ENCODE results near the gene TOX2. TPM values are rescaled to one million over a fixed set of nuclear protein-coding genes. Genes with fewer than 3 reads are reported as not detected.

Gene TOX2
- total RNA-seq, 2 experiments from 2014 or later = 1.8 to 1.9 TPM

GRCh38 chr20:43959079-43959919 is 44.6 kb downstream of the TOX2 start:
- Mint-ChIP-seq H3K36me3 (peaks cover 19% of the 10 kb centered on the region), H3K27ac (peak overlapping the region; percentile 25), H3K4me1 (peaks cover 44% of the 10 kb centered on the region), H3K9me3 (ENCODE audit: low read depth) (peaks cover 8% of the 10 kb centered on the region), H3K4me3 (no peak overlapping the region), H3K27me3 (peaks cover 64% of the 10 kb centered on the region)
- ATAC-seq (no peak), DNase-seq (no peak)
- CTCF ChIA-PET = interaction anchor here (1.0 to 1.1 kb wide), 3 partner anchors 13 to 231 kb away, joined by 3 to 4 read pairs (median 3); no protein-coding TSS in a partner anchor

- ATAC-seq = no peak
- Mint-ChIP-seq H3K27me3 (peaks cover 65% of the 10 kb centered on the region), H3K4me3 (no peak overlapping the region), H3K4me1 (peaks cover 41% of the 10 kb centered on the region), H3K27ac (no peak overlapping the region), H3K36me3 (peaks cover 19% of the 10 kb centered on the region), H3K9me3 (ENCODE audit: low read depth) (peaks cover 8% of the 10 kb centered on the region)
- CTCF ChIA-PET = interaction anchor here (0.6 to 1.3 kb wide), 5 partner anchors 13 to 230 kb away, joined by 3 to 4 read pairs (median 3); no protein-coding TSS in a partner anchor
- DNase-seq = no peak
Observed at GRCh38 chr20:43959920-43960227, 45.2 kb downstream of the TOX2 start.

- ATAC-seq (no peak), DNase-seq (no peak)
- Mint-ChIP-seq H3K9me3 (ENCODE audit: low read depth) (peaks cover 8% of the 10 kb centered on the region), H3K36me3 (peaks cover 19% of the 10 kb centered on the region), H3K27ac (no peak overlapping the region), H3K27me3 (peaks cover 65% of the 10 kb centered on the region), H3K4me3 (no peak overlapping the region), H3K4me1 (peaks cover 37% of the 10 kb centered on the region)
- CTCF ChIA-PET = interaction anchor here (0.6 to 1.3 kb wide), 5 partner anchors 12 to 230 kb away, joined by 3 to 4 read pairs (median 3); no protein-coding TSS in a partner anchor
Observed at GRCh38 chr20:43960231-43960630, 45.6 kb downstream of the TOX2 start.

GRCh38 chr20:43961116-43961515 is 46.5 kb downstream of the TOX2 start:
- H3K27me3 Mint-ChIP-seq = peaks cover 63% of the 10 kb centered on the region
- no peak overlapping the region for H3K27ac Mint-ChIP-seq
- DNase-seq (no peak), ATAC-seq (no peak)
- H3K36me3 Mint-ChIP-seq = peaks cover 19% of the 10 kb centered on the region
- CTCF ChIA-PET = interaction anchor here (1.3 kb wide), 1 partner anchor 121 kb away, joined by 3 read pairs; no protein-coding TSS in a partner anchor
- peaks cover 8% of the 10 kb centered on the region for H3K9me3 Mint-ChIP-seq (ENCODE audit: low read depth)
- peaks cover 28% of the 10 kb centered on the region for H3K4me1 Mint-ChIP-seq
- no peak overlapping the region for H3K4me3 Mint-ChIP-seq

GRCh38 chr20:43961541-43962471 is 47.2 kb downstream of the TOX2 start:
- Mint-ChIP-seq H3K4me1 (peaks cover 24% of the 10 kb centered on the region), H3K4me3 (no peak overlapping the region), H3K27me3 (peaks cover 59% of the 10 kb centered on the region), H3K9me3 (ENCODE audit: low read depth) (peaks cover 8% of the 10 kb centered on the region), H3K36me3 (peaks cover 16% of the 10 kb centered on the region), H3K27ac (no peak overlapping the region)
- DNase-seq (no peak), ATAC-seq (no peak)
- CTCF ChIA-PET = interaction anchor here (1.2 kb wide), 1 partner anchor 42 kb away, joined by 4 read pairs; no protein-coding TSS in a partner anchor

- Mint-ChIP-seq H3K9me3 (ENCODE audit: low read depth) (peaks cover 6% of the 10 kb centered on the region), H3K36me3 (peaks cover 10% of the 10 kb centered on the region), H3K4me1 (peaks cover 21% of the 10 kb centered on the region), H3K27ac (no peak overlapping the region), H3K27me3 (peaks cover 52% of the 10 kb centered on the region), H3K4me3 (no peak overlapping the region)
- CTCF ChIA-PET = interaction anchor here (1.2 kb wide), 1 partner anchor 41 kb away, joined by 4 read pairs; no protein-coding TSS in a partner anchor
- ATAC-seq (no peak), DNase-seq (no peak)
Observed at GRCh38 chr20:43962530-43962929, 47.9 kb downstream of the TOX2 start.

- no peak for DNase-seq
- no peak for ATAC-seq
- Mint-ChIP-seq H3K4me3 (no peak overlapping the region), H3K9me3 (ENCODE audit: low read depth) (peaks cover 2% of the 10 kb centered on the region), H3K27me3 (peaks cover 45% of the 10 kb centered on the region), H3K36me3 (peaks cover 4% of the 10 kb centered on the region), H3K4me1 (peaks cover 20% of the 10 kb centered on the region), H3K27ac (no peak overlapping the region)
- CTCF ChIA-PET = no interaction called here
Observed at GRCh38 chr20:43963233-43963632, 48.6 kb downstream of the TOX2 start.

- no peak overlapping the region for H3K4me3 Mint-ChIP-seq
Observed at GRCh38 chr20:43963872-43964791, 49.5 kb downstream of the TOX2 start.

DNA sequence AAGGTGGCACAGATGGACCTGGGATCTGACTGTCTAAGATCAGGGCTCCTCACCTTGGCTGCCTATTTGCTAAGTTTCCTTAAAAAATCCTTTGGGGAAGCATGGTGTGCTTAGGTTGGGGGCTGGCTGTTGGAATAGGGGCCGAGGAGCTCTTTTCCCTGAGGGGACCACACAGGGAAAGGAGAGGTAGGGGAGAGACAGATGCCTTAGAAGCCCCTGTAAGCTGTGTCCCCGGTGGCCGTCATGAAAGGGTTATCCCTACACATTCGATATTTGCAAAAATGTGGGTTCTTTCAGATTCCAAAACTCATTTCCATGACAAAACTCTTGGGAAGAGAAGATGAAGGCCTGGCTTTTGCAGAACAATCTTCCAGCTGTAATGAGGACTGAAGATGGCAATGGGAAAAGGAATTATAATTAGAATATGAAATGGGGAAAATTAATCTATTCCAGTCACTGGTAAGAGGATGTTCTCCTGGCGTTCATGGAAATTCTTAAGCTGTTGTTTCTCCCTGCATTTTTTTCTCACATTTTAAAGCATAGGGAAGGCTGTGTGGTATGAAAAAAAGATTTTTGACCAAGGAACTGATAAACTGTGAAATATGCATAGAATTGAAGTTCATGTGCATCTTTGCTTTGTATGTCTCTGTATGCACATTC is 53.8 kb downstream of the TOX2 start:
- CTCF ChIA-PET = no interaction called here
- Mint-ChIP-seq H3K36me3 (no peaks in the 10 kb centered on the region), H3K4me1 (peaks cover 5% of the 10 kb centered on the region), H3K27ac (no peak overlapping the region), H3K27me3 (peaks cover 38% of the 10 kb centered on the region), H3K9me3 (ENCODE audit: low read depth) (no peaks in the 10 kb centered on the region), H3K4me3 (no peak overlapping the region)
- ATAC-seq = no peak
- DNase-seq = no peak

More at GRCh38 chr20:43963872-43964791, 49.5 kb downstream of the TOX2 start:
- DNase-seq (no peak), ATAC-seq (peak; percentile 42)
- Mint-ChIP-seq H3K9me3 (ENCODE audit: low read depth) (no peaks in the 10 kb centered on the region), H3K36me3 (peaks cover 1% of the 10 kb centered on the region), H3K27ac (no peak overlapping the region), H3K4me1 (peaks cover 14% of the 10 kb centered on the region), H3K27me3 (peaks cover 45% of the 10 kb centered on the region)
- CTCF ChIA-PET = interaction anchor here (0.7 to 1.3 kb wide), 2 partner anchors 11 to 253 kb away, joined by 3 read pairs; no protein-coding TSS in a partner anchor

GRCh38 chr20:43969028-43969447 is 54.4 kb downstream of the TOX2 start:
- CTCF ChIA-PET = interaction anchor here (1.0 kb wide), 1 partner anchor 26 kb away, joined by 3 read pairs; no protein-coding TSS in a partner anchor
- H3K27me3 Mint-ChIP-seq = peaks cover 38% of the 10 kb centered on the region
- H3K27ac Mint-ChIP-seq = no peak overlapping the region
- H3K36me3 Mint-ChIP-seq = no peaks in the 10 kb centered on the region
- ATAC-seq (no peak), DNase-seq (no peak)
- no peak overlapping the region for H3K4me3 Mint-ChIP-seq
- peaks cover 5% of the 10 kb centered on the region for H3K4me1 Mint-ChIP-seq
- H3K9me3 Mint-ChIP-seq (ENCODE audit: low read depth) = no peaks in the 10 kb centered on the region

DNA sequence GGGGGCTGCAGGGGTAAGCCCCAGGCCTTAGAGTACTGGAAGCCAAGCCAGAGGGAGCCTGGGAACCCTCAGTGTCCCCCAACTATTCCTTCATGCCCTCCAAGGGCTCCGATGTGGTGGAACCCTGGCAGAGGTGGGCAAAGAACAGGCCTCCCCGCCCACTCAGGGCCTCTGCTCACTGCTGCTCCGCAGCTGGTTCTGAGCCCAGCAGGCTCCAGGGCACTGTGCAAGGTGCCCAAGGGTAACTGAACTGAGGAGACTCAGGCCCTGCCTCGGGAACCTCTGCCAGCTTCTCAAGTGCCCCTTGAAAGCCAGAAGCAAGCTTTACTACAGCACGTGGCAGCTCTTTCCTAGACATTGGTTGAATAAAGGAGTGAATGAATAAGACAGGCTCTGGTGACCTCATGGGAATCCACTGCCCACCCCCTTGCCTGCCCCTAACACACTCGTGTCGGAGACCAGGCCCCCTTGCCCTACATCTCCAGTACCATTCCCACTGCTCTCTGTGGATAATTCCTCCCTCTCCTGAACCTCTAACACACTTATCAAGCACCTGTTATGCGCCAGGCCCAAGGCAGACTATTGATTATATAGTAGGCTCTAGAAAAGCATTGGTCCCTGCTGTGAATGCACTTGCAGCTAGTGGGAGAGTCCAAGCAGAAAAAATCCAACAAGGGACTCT is 55.0 kb downstream of the TOX2 start:
- H3K36me3 Mint-ChIP-seq = no peaks in the 10 kb centered on the region
- no peak for DNase-seq
- CTCF ChIA-PET = interaction anchor here (1.0 kb wide), 1 partner anchor 27 kb away, joined by 3 read pairs; no protein-coding TSS in a partner anchor
- no peaks in the 10 kb centered on the region for H3K9me3 Mint-ChIP-seq (ENCODE audit: low read depth)
- ATAC-seq = no peak
- H3K27me3 Mint-ChIP-seq = peaks cover 34% of the 10 kb centered on the region
- H3K4me3 Mint-ChIP-seq = no peak overlapping the region
- H3K4me1 Mint-ChIP-seq = no peaks in the 10 kb centered on the region
- no peak overlapping the region for H3K27ac Mint-ChIP-seq
